ENCODE measurements around the gene SMARCB1. TPM values are rescaled to one million over a fixed set of nuclear protein-coding genes. Genes with fewer than 3 reads are reported as not detected.

The SMARCB1 gene
- total and polyA plus RNA-seq, 2 donors (not counting 3 experiments of a cell fraction or from before 2014, with no cell fraction given) = 113 to 148 TPM

DNA sequence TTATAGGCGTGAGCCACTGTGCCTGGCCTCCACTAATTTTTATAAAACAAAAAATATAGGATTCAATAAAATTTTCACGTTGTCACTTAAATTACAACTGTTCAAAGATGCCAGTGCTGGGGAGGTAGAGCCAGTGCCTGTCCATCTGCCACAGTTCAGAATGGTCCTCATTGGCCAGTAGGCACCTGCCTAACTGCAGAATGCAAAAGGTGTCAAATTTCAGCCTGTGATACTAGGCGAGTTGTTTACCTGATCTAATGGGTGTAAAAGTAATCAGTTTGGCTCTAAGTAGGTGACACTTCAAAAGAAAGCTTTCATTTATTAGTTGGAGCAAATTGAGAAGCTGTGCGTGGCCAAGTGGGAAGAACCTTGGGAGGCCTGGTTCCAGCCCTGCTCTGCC, 2.4 kb downstream of the SMARCB1 start:
- no peak overlapping the region for H3K4me2 ChIP-seq (ENCODE audit: insufficient read depth, low read length)
- no peaks in the 10 kb centered on the region for H3K27me3 ChIP-seq (ENCODE audit: control insufficient read depth in 2 of 2, insufficient read depth in 2 of 2, low read length in 2 of 2)
- no peak overlapping the region for H2AFZ ChIP-seq (ENCODE audit: low read depth, low read length)
- DNase-seq (ENCODE audit: low read depth, low spot score) (no peak), FAIRE-seq (no peak)
- H3K9me3 ChIP-seq (replicated peaks; ENCODE audit: control insufficient read depth, insufficient read depth, low read length) = no peaks in the 10 kb centered on the region
- intact Hi-C loops (cut with micrococcal nuclease) = loop anchor here (5.0 kb wide), 1 partner anchor 48 kb away; the partner anchor contains the start of gene DERL3
- TF ChIP-seq FOS (IDR thresholded peaks at IDR 0.05; ENCODE audit: borderline replicate concordance, insufficient read depth, low read length) (no peak), POLR2AphosphoS5 (IDR thresholded peaks at IDR 0.05; ENCODE audit: insufficient read depth, low read depth, low read length) (no peak), EZH2 (IDR thresholded peaks at IDR 0.05; ENCODE audit: borderline replicate concordance, low read depth, low read length, severe bottlenecking) (no peak), POLR2A (IDR thresholded peaks at IDR 0.05; ENCODE audit: low read depth, low read length) (no peak), JUN (IDR thresholded peaks at IDR 0.05; ENCODE audit: borderline replicate concordance, insufficient read depth, insufficient read length, low read depth) (no peak)
- peaks cover 57% of the 10 kb centered on the region for H3K79me2 ChIP-seq (ENCODE audit: control insufficient read depth, insufficient read depth, low read length)
- peaks cover 0 to 15% of the 10 kb centered on the region in 2 experiments for H3K36me3 ChIP-seq (ENCODE audit: control insufficient read depth in 2 of 2, extremely low read depth in 1 of 2, insufficient read depth in 2 of 2, low read length in 2 of 2)
- no peak overlapping the region for H3K27ac ChIP-seq (ENCODE audit: insufficient read depth, low read depth, low read length)
- H3K4me1 ChIP-seq (ENCODE audit: control insufficient read depth, extremely low read depth, insufficient read depth, low read length) = peaks cover 13% of the 10 kb centered on the region
- H4K20me1 ChIP-seq (replicated peaks; ENCODE audit: control insufficient read depth, extremely low read depth, insufficient read depth, low read length) = peaks cover 2% of the 10 kb centered on the region
- H3K9ac ChIP-seq (replicated peaks; ENCODE audit: extremely low read depth, insufficient read depth, low read length) = no peak overlapping the region
- no peak overlapping the region for H3K4me3 ChIP-seq (replicated peaks in 1 of 3; ENCODE audit: insufficient read depth in 1 of 3, low read depth in 1 of 3, low read length in 3 of 3)
- ChIA-PET POLR2A (no interaction called here), CTCF (interaction anchor here (0.9 to 2.9 kb wide), 7 partner anchors 10 to 61 kb away, joined by 3 to 10 read pairs (median 6); partner anchors contain the start of gene MMP11)
- dilution Hi-C loops (cut with MboI; ENCODE audit: extremely low pct_ligation_motif_present, low sequenced_read_pairs) = no loop called here
- no peaks in the 10 kb centered on the region for H3K9me1 ChIP-seq (replicated peaks; ENCODE audit: control insufficient read depth, extremely low read depth, insufficient read depth, low read length)
- no TSS peak for BruUV-seq (replicated peaks)

DNA sequence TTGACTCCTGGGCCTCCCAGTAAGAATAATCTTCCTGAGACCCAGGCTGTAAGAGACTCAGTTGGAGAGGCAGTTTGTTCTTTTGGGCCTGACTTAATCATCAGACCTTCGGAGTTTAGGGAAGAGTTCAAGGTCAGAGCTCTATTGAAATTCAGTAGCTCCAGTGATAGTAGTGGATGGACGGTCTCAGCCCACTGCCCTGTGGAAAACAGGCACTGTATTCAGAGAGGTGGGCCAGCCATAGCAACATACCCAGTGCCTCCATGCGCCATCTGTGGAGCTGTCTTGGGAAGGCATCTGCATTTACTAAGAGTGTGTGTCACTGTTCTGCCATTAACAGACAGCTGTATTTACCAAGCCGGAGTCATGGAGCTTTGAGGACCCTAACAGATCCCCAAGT, 2.9 kb downstream of the SMARCB1 start:
- Histone ChIP-seq H3K4me2 (ENCODE audit: insufficient read depth, low read length) (no peak overlapping the region), H4K20me1 (replicated peaks; ENCODE audit: control insufficient read depth, extremely low read depth, insufficient read depth, low read length) (peaks cover 2% of the 10 kb centered on the region), H3K4me3 (replicated peaks in 1 of 3; ENCODE audit: insufficient read depth in 1 of 3, low read depth in 1 of 3, low read length in 3 of 3) (no peak overlapping the region), H3K9me3 (replicated peaks; ENCODE audit: control insufficient read depth, insufficient read depth, low read length) (no peaks in the 10 kb centered on the region), H3K36me3 (ENCODE audit: control insufficient read depth in 2 of 2, extremely low read depth in 1 of 2, insufficient read depth in 2 of 2, low read length in 2 of 2) (peaks cover 0 to 18% of the 10 kb centered on the region in 2 experiments), H3K4me1 (ENCODE audit: control insufficient read depth, extremely low read depth, insufficient read depth, low read length) (peaks cover 13% of the 10 kb centered on the region), H3K27me3 (ENCODE audit: control insufficient read depth in 2 of 2, insufficient read depth in 2 of 2, low read length in 2 of 2) (no peaks in the 10 kb centered on the region), H3K9me1 (replicated peaks; ENCODE audit: control insufficient read depth, extremely low read depth, insufficient read depth, low read length) (no peaks in the 10 kb centered on the region), H2AFZ (ENCODE audit: low read depth, low read length) (no peak overlapping the region), H3K27ac (ENCODE audit: insufficient read depth, low read depth, low read length) (no peak overlapping the region), H3K79me2 (ENCODE audit: control insufficient read depth, insufficient read depth, low read length) (peaks cover 57% of the 10 kb centered on the region), H3K9ac (replicated peaks; ENCODE audit: extremely low read depth, insufficient read depth, low read length) (no peak overlapping the region)
- TF ChIP-seq POLR2AphosphoS5 (IDR thresholded peaks at IDR 0.05; ENCODE audit: insufficient read depth, low read depth, low read length) (no peak), MYC (IDR thresholded peaks at IDR 0.05; ENCODE audit: low read depth, low read length) (no peak), FOS (IDR thresholded peaks at IDR 0.05; ENCODE audit: borderline replicate concordance, insufficient read depth, low read length) (no peak), MAX (IDR thresholded peaks at IDR 0.05; ENCODE audit: insufficient read depth, insufficient read length) (no peak), JUN (IDR thresholded peaks at IDR 0.05; ENCODE audit: borderline replicate concordance, insufficient read depth, insufficient read length, low read depth) (no peak), EZH2 (IDR thresholded peaks at IDR 0.05; ENCODE audit: borderline replicate concordance, low read depth, low read length, severe bottlenecking) (no peak), POLR2A (IDR thresholded peaks at IDR 0.05; ENCODE audit: low read depth, low read length) (no peak), GATA2 (IDR thresholded peaks at IDR 0.05; ENCODE audit: insufficient read depth, insufficient read length, low read depth, low read length) (no peak)
- TF ChIP-seq, protein P1, sequence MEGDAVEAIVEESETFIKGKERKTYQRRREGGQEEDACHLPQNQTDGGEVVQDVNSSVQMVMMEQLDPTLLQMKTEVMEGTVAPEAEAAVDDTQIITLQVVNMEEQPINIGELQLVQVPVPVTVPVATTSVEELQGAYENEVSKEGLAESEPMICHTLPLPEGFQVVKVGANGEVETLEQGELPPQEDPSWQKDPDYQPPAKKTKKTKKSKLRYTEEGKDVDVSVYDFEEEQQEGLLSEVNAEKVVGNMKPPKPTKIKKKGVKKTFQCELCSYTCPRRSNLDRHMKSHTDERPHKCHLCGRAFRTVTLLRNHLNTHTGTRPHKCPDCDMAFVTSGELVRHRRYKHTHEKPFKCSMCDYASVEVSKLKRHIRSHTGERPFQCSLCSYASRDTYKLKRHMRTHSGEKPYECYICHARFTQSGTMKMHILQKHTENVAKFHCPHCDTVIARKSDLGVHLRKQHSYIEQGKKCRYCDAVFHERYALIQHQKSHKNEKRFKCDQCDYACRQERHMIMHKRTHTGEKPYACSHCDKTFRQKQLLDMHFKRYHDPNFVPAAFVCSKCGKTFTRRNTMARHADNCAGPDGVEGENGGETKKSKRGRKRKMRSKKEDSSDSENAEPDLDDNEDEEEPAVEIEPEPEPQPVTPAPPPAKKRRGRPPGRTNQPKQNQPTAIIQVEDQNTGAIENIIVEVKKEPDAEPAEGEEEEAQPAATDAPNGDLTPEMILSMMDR (IDR thresholded peaks at IDR 0.05; ENCODE audit: extremely low read depth in 1 of 2, insufficient read depth in 1 of 2, low read depth in 1 of 2, low read length in 2 of 2) = no peak
- intact Hi-C loops (cut with micrococcal nuclease) = loop anchor here (5.0 kb wide), 1 partner anchor 48 kb away; the partner anchor contains the start of gene DERL3
- DNase-seq (ENCODE audit: low read depth, low spot score) = no peak
- BruUV-seq (replicated peaks) = no TSS peak
- dilution Hi-C loops (cut with MboI; ENCODE audit: extremely low pct_ligation_motif_present, low sequenced_read_pairs) = no loop called here
- ChIA-PET POLR2A (no interaction called here), CTCF (interaction anchor here (0.8 to 1.6 kb wide), 6 partner anchors 10 to 60 kb away, joined by 3 to 10 read pairs (median 4); partner anchors contain the start of gene MMP11)
- no peak for FAIRE-seq

Measured in endothelial cell of umbilical vein (primary cell).